GM12801 (cell line): ENCODE results near the gene CEMIP.

ENCODE experiments used
- CTCF ChIP-seq: IDR thresholded peaks from one replicate; pipeline ENCODE4 v1.5.1; 2011; ENCODE audit warnings: control low read depth; ENCODE audit not compliant: insufficient read length; ENCODE audit errors: extremely low read depth

The CEMIP gene

GRCh38 chr15:80946576-80946975 lies 167.4 kb downstream of the CEMIP start:
- no peak for TF ChIP-seq CTCF

GRCh38 chr15:80948651-80949292 lies 169.6 kb downstream of the CEMIP start:
- TF ChIP-seq CTCF = no peak

GRCh38 chr15:80949756-80950155 lies 170.6 kb downstream of the CEMIP start:
- no peak for TF ChIP-seq CTCF

GRCh38 chr15:80950291-80951078 lies 171.3 kb downstream of the CEMIP start:
- no peak for TF ChIP-seq CTCF

GRCh38 chr15:80951941-80952340 lies 172.8 kb downstream of the CEMIP start:
- no peak for TF ChIP-seq CTCF

- TF ChIP-seq CTCF = no peak
Measured at GRCh38 chr15:80953001-80953952, 174.1 kb downstream of the CEMIP start.
